Urothelium cell line (cell line): ENCODE data around the gene SLC26A9.
A peak's percentile ranks its signal among the peaks of the same experiment; 100 is the strongest.
"Not testable (repeated sequence)": the region's sequence is repeated elsewhere in the genome, so short reads cannot be mapped to it uniquely, and the experiment has no call there.

ENCODE experiments used
- DNase-seq: peaks from one replicate; pipeline ENCODE4 v3.0.0; 2011; ENCODE audit warnings: low spot score, mixed read lengths
- FAIRE-seq: peaks from 2 replicates; lab custom pipeline; 2011; peaks lifted over from hg19 to GRCh38; lab: Jason Lieb, UNC

SLC26A9 gene

GRCh38 chr1:205905095-205905494 lies 38.2 kb downstream of the SLC26A9 start:
- not testable (repeated sequence) for DNase-seq, FAIRE-seq

DNA sequence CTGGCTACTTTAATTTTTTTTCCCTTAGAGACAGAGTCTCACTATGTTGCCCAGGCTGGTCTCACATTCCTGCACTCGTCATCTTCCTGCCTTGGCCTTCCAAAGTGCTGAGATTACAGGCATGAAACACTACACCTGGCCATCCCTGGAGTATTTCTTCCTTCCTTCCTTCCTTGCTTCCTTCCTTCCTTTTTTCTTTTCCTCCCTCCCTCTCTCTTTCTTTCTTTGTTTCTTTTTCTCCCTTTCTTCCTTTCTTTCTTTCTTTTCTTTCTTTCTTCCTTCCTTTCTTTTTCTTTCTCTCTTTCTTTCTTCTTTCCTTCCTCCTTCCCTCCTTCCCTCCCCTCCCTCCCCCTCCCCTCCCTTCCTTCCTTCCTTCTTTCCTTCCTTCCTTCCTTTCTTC lies 46.9 kb downstream of the SLC26A9 start:
- FAIRE-seq (no peak), DNase-seq (no peak)

GRCh38 chr1:205894119-205894518 lies 49.1 kb downstream of the SLC26A9 start:
- not testable (repeated sequence) for FAIRE-seq

GRCh38 chr1:205892175-205892574 lies 51.1 kb downstream of the SLC26A9 start:
- not testable (repeated sequence) for DNase-seq, FAIRE-seq

More at GRCh38 chr1:205894119-205894518, 49.1 kb downstream of the SLC26A9 start:
- not testable (repeated sequence) for DNase-seq

GRCh38 chr1:205891481-205891880 lies 51.8 kb downstream of the SLC26A9 start:
- not testable (repeated sequence) for DNase-seq, FAIRE-seq

DNA sequence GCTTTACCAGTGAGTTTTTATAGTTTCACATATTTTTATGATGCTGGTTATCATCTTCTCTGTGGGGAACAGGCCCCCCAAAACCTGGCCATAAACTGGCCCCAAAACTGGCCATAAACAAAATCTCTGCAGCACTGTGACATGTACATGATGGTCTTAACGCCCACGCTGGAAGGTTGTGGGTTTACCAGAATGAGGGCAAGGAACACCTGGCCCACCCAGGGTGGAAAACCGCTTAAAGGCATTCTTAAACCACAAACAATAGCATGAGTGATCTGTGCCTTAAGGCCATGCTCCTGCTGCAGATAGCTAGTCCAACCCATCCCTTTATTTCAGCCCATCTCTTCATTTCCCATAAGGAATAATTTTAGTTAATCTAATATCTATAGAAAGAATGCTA lies 52.6 kb downstream of the SLC26A9 start:
- FAIRE-seq, DNase-seq: not testable (repeated sequence)

DNA sequence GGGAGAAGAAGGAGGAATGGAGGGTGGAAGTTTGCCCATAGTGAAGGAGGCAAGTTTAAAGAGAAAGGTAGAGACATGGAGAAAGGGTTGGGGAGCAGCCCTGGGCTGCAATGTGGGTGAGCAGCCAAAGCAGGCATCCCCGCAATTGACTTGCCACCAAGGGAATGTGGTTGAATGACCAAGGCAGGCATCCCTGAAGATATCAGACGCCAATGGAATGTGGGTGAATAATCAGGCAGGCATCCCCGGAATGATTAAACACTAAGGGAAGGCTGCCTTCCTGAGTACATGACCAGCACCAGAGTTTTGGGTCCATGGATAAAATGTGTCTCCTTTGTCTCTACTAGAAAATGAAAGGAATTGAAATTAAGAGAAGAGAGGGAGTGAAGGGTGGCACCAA lies 53.5 kb downstream of the SLC26A9 start:
- DNase-seq = peak; percentile 62
- not testable (repeated sequence) for FAIRE-seq

GRCh38 chr1:205889006-205889405 lies 54.2 kb downstream of the SLC26A9 start:
- not testable (repeated sequence) for FAIRE-seq, DNase-seq

- FAIRE-seq = no peak
- DNase-seq = no peak
Observed at GRCh38 chr1:205883792-205884191, 59.5 kb downstream of the SLC26A9 start.

GRCh38 chr1:205880923-205881322 lies 62.3 kb downstream of the SLC26A9 start:
- no peak for DNase-seq
- FAIRE-seq = no peak

GRCh38 chr1:205879974-205880373 lies 63.3 kb downstream of the SLC26A9 start:
- FAIRE-seq (no peak), DNase-seq (no peak)

DNA sequence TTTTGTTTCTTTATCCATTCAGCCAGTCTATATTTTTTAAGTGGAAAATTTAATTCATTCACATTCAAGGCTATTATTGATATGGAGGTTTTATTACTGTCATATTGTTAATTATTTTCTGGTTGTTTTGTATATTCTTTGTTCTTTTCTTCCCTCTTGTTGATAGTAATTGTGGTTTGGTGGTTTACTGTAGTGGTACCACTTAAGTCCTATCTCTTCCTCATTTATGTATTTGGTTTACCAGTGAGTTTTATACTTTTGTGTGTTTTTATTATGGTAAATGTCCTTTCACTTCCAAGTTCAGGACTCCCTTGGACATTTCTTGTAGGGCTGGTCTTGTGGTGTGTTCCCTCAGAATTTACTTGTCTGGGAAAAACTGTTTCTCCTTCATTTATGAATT lies 65.2 kb downstream of the SLC26A9 start:
- DNase-seq (no peak), FAIRE-seq (no peak)

GRCh38 chr1:205873148-205873547 lies 70.1 kb downstream of the SLC26A9 start:
- FAIRE-seq = not testable (repeated sequence)

DNA sequence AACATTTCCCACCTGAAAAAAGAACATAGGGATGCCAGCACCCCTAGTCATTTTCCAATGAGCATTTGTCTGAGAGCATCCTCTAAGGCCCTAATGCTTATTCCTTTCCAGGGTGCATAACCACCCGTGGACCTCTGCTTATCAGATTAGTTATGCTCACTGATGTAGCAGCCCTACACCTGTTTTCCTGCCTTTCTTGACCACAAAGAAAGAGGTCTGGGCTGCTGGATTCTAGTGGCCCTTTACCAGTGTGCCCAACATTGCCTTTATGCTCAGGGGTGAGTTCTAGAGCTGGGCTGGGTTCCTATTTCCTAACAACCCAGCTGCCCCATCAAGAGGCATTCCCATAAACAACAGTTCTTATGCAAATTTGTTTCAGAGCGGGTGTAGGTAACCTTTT lies 73.0 kb downstream of the SLC26A9 start:
- DNase-seq (no peak), FAIRE-seq (no peak)

More at GRCh38 chr1:205873148-205873547, 70.1 kb downstream of the SLC26A9 start:
- DNase-seq = not testable (repeated sequence)
